Measurements from ENCODE around the gene KCNAB1.
"Not testable (repeated sequence)": the region's sequence is repeated elsewhere in the genome, so short reads cannot be mapped to it uniquely, and the experiment has no call there.

Gene KCNAB1

GRCh38 chr3:156176629-156177210, 56.3 kb downstream of the KCNAB1 start:
- DNase-seq = no peak

DNA sequence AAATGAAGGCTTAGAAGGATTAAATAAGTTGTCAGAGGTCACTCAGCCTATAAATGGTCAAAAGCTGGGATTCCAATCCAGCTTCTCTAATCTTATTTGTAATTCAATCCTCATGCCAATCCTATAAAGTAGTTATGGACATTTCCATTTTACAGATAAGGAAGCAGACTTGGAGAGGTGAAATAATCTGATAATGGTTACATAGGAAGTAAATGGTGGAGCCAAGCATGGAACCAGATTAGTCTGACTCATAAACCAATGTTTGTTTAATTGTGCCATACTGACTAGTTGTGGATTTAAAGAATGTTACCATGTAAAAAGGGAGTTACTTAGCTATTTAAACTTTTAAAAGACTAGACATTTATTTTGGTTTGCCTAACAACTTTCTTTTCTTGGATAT, 59.7 kb downstream of the KCNAB1 start:
- DNase-seq = no peak

GRCh38 chr3:156181509-156181908, 61.1 kb downstream of the KCNAB1 start:
- no peak for DNase-seq

DNA sequence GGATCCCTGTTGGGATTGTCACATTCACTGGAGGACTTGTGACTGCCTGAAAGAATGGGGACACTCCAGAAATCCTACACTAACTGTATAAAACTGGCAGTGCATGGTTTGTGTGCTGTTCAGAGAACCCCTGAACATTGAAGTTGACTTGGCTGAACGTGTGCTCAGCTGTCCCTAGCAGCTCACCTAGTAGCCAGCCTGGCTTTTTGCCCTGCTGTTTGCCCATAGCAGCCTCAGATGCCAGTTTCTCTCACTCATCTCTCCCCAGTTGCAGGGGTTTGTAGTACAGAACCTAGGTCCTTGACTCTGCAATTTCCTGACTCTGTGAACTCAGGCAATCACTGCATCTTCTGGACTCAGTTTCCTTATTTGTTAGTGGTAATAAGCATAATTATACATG, 63.0 kb downstream of the KCNAB1 start:
- DNase-seq = no peak

GRCh38 chr3:156184156-156184555, 63.8 kb downstream of the KCNAB1 start:
- no peak for DNase-seq

DNA sequence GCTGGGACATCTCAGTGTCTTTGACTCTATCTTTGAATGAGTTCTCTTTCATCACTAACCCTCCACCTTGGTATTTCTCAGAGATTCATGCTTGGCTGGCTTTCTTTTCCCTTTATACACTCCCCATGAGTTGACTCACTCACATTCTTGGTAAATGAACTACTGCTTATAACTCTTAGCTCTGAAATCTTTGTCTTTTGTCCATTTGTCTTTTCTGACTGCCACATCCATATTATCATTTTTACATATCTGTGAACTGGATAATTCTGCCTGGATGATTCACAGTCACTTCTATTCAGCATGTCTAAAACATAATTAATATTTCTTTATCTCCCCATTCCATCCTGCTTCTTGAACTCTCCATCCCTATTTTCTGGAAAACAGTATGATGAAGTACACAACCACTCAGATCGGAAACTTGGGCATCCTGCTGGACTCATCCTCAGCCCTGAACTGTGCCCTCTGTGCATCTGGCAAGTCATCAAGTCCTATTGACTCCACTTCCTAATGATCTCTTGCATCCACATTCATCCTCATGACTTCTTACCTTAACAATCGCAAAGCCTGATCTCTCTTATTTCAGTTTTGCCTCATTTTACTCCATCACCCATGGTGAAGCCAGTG, 66.9 kb downstream of the KCNAB1 start:
- no peak for DNase-seq

- no peak for DNase-seq
Observed at GRCh38 chr3:156188757-156189156, 68.4 kb downstream of the KCNAB1 start.

DNA sequence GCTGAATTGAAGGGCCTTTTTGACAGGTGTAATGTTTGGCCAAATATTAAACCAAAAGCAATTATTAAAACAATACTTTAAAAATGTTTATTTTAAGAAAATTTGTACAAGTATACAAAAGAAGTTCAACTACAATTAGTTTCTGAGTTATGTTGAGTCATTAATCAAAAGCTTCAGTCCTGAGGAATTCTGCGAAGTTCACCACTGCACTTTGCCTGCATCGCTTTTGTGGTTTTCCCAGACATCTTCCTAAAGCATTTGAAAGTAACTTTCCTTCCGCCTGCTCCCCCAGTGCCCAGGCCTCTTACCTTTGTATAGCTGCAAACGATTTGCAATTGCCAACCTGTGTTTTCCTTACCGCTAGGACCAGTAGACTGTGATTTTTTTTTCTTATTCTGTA, 69.5 kb downstream of the KCNAB1 start:
- DNase-seq = no peak

- DNase-seq = not testable (repeated sequence)
Observed at GRCh38 chr3:156194945-156195344, 74.6 kb downstream of the KCNAB1 start.

DNA sequence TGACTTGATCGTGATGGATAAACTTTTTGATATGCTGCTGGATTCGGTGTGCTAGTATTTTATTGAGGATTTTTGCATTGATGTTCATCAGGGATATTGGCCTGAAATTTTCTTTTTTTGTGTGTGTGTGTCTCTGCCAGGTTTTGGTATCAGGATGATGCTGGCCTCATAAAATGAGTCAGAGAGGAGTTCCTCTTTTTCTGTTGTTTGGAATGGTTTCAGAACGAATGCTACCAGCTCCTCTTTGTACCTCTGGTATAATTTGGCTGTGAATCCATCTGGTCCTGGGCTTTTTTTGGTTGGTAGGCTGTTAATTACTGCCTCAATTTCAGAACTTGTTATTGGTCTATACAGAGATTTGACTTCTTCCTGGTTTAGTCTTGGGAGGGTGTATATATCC, 76.8 kb downstream of the KCNAB1 start:
- not testable (repeated sequence) for DNase-seq

DNA sequence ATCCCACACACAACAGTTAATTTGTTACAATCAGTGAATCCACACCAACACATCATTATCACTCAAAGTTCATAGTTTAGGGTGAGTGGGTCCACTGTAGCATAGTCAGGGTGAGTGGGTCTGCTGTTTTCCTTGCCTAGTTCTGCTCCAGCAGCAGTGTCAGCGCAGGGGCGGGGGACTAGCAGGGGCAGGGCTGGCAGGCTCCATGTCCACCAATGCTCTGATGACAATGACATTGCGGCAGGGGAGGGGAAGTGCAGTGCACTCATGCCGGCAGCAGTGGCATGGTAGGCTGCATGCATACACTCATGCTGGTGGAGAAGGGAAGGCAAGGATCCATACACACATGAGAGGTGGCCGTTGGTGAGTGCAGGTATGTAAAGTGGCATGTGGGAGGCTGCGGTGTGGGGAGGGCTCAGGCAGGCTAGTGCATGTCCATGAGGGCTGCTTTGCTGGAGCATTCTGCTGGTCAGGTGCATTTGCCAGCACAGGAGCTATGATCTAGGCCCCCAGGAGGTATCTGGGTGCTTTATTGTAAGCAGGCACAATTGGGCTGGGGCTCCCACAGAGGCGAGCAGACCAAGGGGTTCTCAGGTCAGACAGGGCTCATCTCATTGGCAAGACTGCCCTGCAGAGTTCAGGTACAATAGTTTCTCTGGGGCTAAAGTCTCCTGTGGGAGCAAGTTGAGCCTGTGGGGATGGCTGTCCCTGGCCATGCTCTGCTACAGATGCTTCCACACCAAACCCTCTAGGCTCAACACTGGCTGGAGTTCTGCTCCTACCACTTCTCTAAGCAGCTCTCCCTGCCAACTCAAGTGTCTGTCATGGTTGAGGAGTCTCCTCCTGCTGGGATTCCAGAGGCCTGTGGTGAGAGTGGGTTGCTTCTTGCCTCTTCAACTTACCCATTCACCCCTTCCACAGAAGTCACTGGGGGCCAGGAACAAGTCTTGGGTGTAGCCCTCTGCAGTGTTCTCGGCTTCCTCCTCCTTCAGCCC, 81.3 kb downstream of the KCNAB1 start:
- no peak for DNase-seq

DNA sequence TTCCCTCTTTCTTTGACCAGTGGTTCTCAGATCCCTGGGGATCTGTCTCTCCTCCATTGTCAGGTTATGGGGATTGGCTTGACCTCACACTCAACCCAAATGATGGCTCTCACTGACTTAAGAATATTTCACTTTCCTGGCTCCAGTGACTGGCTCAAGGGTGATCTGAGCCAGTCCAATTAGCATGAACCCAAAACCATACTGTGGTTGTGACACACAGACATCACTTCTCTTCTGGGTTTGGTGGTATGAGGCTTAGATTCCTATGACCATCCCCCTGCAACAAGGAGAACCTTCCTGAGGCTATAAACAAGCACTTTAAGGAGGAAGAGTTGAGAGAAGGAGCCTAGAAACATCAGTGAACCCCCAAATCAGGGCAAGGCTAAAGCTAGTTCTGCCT, 85.8 kb downstream of the KCNAB1 start:
- no peak for DNase-seq

- no peak for DNase-seq
Observed at GRCh38 chr3:156207802-156208685, 87.7 kb downstream of the KCNAB1 start.

GRCh38 chr3:156209631-156210335, 89.4 kb downstream of the KCNAB1 start:
- no peak for DNase-seq

- no peak for DNase-seq
Observed at GRCh38 chr3:156211583-156211982, 91.2 kb downstream of the KCNAB1 start.

DNA sequence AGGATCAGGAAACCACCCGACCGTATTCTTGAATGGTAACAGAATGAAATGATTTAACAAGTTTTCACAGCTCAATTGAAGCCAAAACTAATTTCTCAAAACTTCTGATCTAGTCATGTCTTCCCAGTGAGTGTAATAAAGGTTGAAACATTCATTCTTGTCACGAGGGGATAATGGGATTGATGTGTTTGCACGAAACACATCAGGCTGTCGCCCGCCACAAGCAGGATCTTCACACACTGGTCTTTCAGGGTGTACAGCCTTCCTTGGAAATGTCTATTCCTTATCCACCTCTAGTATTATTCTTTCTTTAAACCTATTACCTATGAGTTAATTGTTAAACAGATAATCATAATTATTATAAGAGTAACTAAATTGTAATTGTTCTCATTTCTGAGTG, 94.3 kb downstream of the KCNAB1 start:
- no peak for DNase-seq

GRCh38 chr3:156215751-156216150, 95.4 kb downstream of the KCNAB1 start:
- DNase-seq = no peak

- DNase-seq = no peak
Observed at GRCh38 chr3:156216216-156216615, 95.8 kb downstream of the KCNAB1 start.

- no peak for DNase-seq
Observed at GRCh38 chr3:156216852-156217251, 96.5 kb downstream of the KCNAB1 start.

- no peak for DNase-seq
Observed at GRCh38 chr3:156217674-156218352, 97.4 kb downstream of the KCNAB1 start.

DNA sequence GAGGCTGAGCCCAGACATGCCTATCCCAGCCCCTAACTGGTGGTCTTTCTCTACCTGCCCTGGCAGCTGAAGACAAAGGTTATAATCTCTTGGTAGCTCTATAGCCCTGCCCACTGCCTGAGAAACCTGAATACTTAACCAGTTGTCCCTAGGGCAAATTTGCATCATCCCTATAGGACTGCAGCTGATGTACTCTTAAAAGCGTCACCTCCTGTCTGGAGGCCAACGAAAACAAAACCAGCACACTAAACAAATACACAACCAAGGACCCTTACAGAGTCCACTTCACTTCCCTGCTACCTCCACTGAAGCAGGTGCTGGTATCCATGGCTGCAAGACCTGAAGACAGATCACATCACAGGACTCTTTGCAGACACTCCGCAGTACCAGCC, 98.0 kb downstream of the KCNAB1 start:
- DNase-seq = no peak

GRCh38 chr3:156222381-156222780, 102.0 kb downstream of the KCNAB1 start:
- DNase-seq = not testable (repeated sequence)

All from CD4-positive, alpha-beta T cell treated with Interleukin-10 for 1 hour (primary cell).